Ishikawa (cell line): ENCODE measurements around the gene RNASEH1.

Experiments
- CEBPB ChIP-seq: IDR thresholded peaks from 2 replicates; pipeline ENCODE4 v1.6.1; 2012
- CREB1 ChIP-seq: IDR thresholded peaks from 2 replicates; pipeline ENCODE4 v1.6.1; 2012; ENCODE audit warnings: low read depth
- EGR1 ChIP-seq: IDR thresholded peaks from 2 replicates; pipeline ENCODE4 v1.6.1; 2012
- EP300 ChIP-seq: IDR thresholded peaks from 2 replicates; pipeline ENCODE4 v1.6.1; 2012; ENCODE audit warnings: borderline replicate concordance
- FOXM1 ChIP-seq: IDR thresholded peaks from 2 replicates; pipeline ENCODE4 v1.6.1; 2012; ENCODE audit warnings: low read depth, borderline replicate concordance
- NFIC ChIP-seq: IDR thresholded peaks from 2 replicates; pipeline ENCODE4 v1.6.1; 2012
- RAD21 ChIP-seq: IDR thresholded peaks from 2 replicates; pipeline ENCODE4 v1.6.1; 2012; ENCODE audit warnings: low read depth
- TAF1 ChIP-seq: IDR thresholded peaks from 2 replicates; pipeline ENCODE4 v1.6.1; 2012; ENCODE audit warnings: low read depth, mild to moderate bottlenecking
- TCF12 ChIP-seq: IDR thresholded peaks from 2 replicates; pipeline ENCODE4 v1.6.1; 2012; ENCODE audit warnings: low read depth
- TEAD4 ChIP-seq: IDR thresholded peaks from 2 replicates; pipeline ENCODE4 v1.6.1; 2012
- YY1 ChIP-seq: IDR thresholded peaks from 2 replicates; pipeline ENCODE4 v1.6.1; 2012; ENCODE audit warnings: low read depth
- ZBTB7A ChIP-seq: IDR thresholded peaks from 2 replicates; pipeline ENCODE4 v1.6.1; 2012; ENCODE audit warnings: low read depth
- TF ChIP-seq, protein P1 (sequence below): IDR thresholded peaks from 2 replicates; pipeline ENCODE4 v1.6.1; 2012; ENCODE audit warnings: low read depth, mild to moderate bottlenecking
- TF ChIP-seq, protein P2 (sequence below): IDR thresholded peaks from 2 replicates; pipeline ENCODE4 v1.6.1; 2012
- TF ChIP-seq, protein P3 (sequence below): IDR thresholded peaks from 2 replicates; pipeline ENCODE4 v1.6.1; 2012

Gene RNASEH1

DNA sequence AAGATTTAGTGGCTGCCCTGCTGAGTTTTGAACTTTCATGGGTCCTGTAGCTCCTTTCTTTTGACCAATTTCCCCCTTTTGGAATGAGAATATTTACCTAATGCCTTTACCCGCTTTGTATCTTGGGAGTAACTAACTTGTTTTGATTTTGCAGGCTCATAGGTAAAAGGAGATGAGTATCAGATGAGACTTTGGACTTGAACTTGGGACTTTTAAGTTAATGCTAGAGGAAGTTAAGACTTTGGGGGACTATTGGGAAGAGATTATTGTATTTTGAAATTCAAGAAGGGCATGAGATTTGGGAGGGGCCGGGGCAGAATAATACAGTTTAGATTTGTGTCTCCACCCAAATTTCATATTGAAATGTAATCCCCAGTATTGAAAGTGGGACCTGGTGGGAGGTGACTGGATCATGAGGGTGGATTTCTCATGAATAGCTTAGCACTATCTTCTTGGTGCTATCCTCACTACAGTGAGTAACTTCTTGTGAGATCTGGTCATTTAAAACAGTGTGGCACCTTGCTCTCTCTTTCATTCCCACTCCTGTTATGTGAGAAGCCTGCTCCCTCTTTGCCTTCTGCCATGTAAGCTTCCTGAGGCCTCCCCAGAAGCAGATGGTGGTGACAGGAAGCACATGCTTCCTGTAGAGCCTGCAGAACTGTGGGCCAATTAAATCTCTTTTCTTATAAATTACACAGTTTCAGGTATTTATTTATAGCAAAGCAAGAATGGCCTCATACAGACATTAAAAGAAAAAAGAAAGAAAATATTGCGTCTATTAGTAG is 44.9 kb downstream of the RNASEH1 start:
- TF ChIP-seq, protein P1, sequence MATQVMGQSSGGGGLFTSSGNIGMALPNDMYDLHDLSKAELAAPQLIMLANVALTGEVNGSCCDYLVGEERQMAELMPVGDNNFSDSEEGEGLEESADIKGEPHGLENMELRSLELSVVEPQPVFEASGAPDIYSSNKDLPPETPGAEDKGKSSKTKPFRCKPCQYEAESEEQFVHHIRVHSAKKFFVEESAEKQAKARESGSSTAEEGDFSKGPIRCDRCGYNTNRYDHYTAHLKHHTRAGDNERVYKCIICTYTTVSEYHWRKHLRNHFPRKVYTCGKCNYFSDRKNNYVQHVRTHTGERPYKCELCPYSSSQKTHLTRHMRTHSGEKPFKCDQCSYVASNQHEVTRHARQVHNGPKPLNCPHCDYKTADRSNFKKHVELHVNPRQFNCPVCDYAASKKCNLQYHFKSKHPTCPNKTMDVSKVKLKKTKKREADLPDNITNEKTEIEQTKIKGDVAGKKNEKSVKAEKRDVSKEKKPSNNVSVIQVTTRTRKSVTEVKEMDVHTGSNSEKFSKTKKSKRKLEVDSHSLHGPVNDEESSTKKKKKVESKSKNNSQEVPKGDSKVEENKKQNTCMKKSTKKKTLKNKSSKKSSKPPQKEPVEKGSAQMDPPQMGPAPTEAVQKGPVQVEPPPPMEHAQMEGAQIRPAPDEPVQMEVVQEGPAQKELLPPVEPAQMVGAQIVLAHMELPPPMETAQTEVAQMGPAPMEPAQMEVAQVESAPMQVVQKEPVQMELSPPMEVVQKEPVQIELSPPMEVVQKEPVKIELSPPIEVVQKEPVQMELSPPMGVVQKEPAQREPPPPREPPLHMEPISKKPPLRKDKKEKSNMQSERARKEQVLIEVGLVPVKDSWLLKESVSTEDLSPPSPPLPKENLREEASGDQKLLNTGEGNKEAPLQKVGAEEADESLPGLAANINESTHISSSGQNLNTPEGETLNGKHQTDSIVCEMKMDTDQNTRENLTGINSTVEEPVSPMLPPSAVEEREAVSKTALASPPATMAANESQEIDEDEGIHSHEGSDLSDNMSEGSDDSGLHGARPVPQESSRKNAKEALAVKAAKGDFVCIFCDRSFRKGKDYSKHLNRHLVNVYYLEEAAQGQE: no peak
- TF ChIP-seq YY1: no peak
- TF ChIP-seq CEBPB: no peak
- TF ChIP-seq EGR1: no peak
- TF ChIP-seq TCF12: no peak
- no peak for TF ChIP-seq ZBTB7A
- TF ChIP-seq CREB1: no peak
- TF ChIP-seq, protein P2, sequence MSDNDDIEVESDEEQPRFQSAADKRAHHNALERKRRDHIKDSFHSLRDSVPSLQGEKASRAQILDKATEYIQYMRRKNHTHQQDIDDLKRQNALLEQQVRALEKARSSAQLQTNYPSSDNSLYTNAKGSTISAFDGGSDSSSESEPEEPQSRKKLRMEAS: no peak
- TF ChIP-seq FOXM1: no peak
- no peak for TF ChIP-seq EP300
- TF ChIP-seq NFIC: no peak
- TF ChIP-seq, protein P3, sequence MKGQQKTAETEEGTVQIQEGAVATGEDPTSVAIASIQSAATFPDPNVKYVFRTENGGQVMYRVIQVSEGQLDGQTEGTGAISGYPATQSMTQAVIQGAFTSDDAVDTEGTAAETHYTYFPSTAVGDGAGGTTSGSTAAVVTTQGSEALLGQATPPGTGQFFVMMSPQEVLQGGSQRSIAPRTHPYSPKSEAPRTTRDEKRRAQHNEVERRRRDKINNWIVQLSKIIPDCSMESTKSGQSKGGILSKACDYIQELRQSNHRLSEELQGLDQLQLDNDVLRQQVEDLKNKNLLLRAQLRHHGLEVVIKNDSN: no peak
- TF ChIP-seq RAD21: no peak
- no peak for TF ChIP-seq TEAD4

DNA sequence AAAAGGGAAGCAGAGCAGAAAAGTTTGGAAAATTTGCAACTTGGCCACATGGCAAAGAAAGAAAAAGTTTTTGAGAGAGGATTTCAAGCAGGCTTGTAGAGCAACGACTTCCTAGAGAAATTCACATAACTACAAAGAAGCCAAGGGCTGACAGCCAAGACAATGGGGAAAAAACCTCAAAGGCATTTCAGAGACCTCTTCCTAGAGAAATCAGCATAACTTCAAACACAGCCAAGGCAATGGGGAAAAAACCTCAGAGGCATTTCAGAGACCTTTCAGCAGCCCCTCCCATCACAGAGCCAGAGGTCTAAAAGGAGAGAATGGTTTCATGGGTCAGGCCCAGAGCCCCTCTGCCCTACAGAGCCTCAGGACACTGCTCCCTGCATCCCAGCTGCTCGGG is 46.0 kb downstream of the RNASEH1 start:
- TF ChIP-seq EP300 (no peak), TCF12 (no peak), RAD21 (no peak), YY1 (no peak), CREB1 (no peak), FOXM1 (no peak), CEBPB (no peak), EGR1 (no peak), ZBTB7A (no peak), NFIC (no peak), TEAD4 (no peak), TAF1 (no peak)
- TF ChIP-seq, protein P2: no peak
- TF ChIP-seq, protein P3: no peak
- TF ChIP-seq, protein P1: no peak

DNA sequence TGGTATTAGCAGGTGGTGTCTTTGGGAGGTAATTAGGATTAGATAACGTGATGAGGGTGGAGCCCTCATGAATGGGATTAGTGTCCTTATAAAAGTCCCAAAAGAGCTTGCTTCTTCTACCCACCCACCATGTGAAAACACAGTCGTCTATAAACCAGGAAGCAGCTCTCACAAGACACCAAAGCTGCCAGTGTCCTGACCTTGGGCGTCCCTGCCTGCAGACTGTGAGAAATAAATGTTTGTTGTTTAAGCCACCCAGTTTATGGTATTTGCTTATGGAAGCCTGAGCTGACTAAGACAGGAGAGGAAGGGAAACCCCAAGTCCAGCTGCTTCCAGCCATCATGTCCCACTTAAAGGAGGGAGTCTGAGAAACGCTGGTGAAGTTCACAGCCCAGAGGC is 52.4 kb downstream of the RNASEH1 start:
- TF ChIP-seq, protein P3: no peak
- TF ChIP-seq TEAD4 (no peak), EP300 (no peak), TAF1 (no peak), NFIC (no peak), TCF12 (no peak), RAD21 (no peak), ZBTB7A (no peak), CEBPB (no peak), CREB1 (no peak), FOXM1 (no peak), YY1 (no peak), EGR1 (no peak)
- TF ChIP-seq, protein P1: no peak
- TF ChIP-seq, protein P2: no peak
